GM18858 (cell line): ENCODE data around the gene DSCAML1.

ENCODE experiments used
- ATAC-seq: cut with Tn5 transposase; IDR thresholded peaks from one replicate; pipeline ENCODE4 v1.9.1; 2021; ENCODE audit not compliant: unreplicated experiment

The DSCAML1 gene

GRCh38 chr11:117795638-117796455 is 1.2 kb downstream of the DSCAML1 start:
- no peak for ATAC-seq

- no peak for ATAC-seq
Observed at GRCh38 chr11:117794772-117795629, 2.0 kb downstream of the DSCAML1 start.

- no peak for ATAC-seq
Observed at GRCh38 chr11:117794135-117794534, 2.9 kb downstream of the DSCAML1 start.

- ATAC-seq, result no peak
Observed at GRCh38 chr11:117793583-117793982, 3.4 kb downstream of the DSCAML1 start.

- ATAC-seq, result no peak
Observed at GRCh38 chr11:117792992-117793391, 4.0 kb downstream of the DSCAML1 start.

GRCh38 chr11:117792241-117792640 is 4.8 kb downstream of the DSCAML1 start:
- no peak for ATAC-seq

- no peak for ATAC-seq
Observed at GRCh38 chr11:117790279-117790678, 6.7 kb downstream of the DSCAML1 start.

- no peak for ATAC-seq
Observed at GRCh38 chr11:117789241-117789640, 7.8 kb downstream of the DSCAML1 start.

- ATAC-seq, result no peak
Observed at GRCh38 chr11:117786135-117786870, 10.7 kb downstream of the DSCAML1 start.

GRCh38 chr11:117782101-117782500 is 14.9 kb downstream of the DSCAML1 start:
- no peak for ATAC-seq

- ATAC-seq, result no peak
Observed at GRCh38 chr11:117781627-117782026, 15.4 kb downstream of the DSCAML1 start.

GRCh38 chr11:117780456-117780855 is 16.6 kb downstream of the DSCAML1 start:
- no peak for ATAC-seq

GRCh38 chr11:117774553-117774952 is 22.5 kb downstream of the DSCAML1 start:
- ATAC-seq, result no peak

GRCh38 chr11:117772360-117772759 is 24.7 kb downstream of the DSCAML1 start:
- no peak for ATAC-seq

- ATAC-seq, result no peak
Observed at GRCh38 chr11:117771841-117772240, 25.2 kb downstream of the DSCAML1 start.

- no peak for ATAC-seq
Observed at GRCh38 chr11:117771197-117771596, 25.8 kb downstream of the DSCAML1 start.

GRCh38 chr11:117770061-117770460 is 27.0 kb downstream of the DSCAML1 start:
- ATAC-seq, result no peak

- ATAC-seq, result no peak
Observed at GRCh38 chr11:117769533-117769932, 27.5 kb downstream of the DSCAML1 start.

- no peak for ATAC-seq
Observed at GRCh38 chr11:117768506-117768905, 28.5 kb downstream of the DSCAML1 start.

- ATAC-seq, result no peak
Observed at GRCh38 chr11:117767071-117767470, 29.9 kb downstream of the DSCAML1 start.

GRCh38 chr11:117766576-117766975 is 30.4 kb downstream of the DSCAML1 start:
- no peak for ATAC-seq
